Vagina (tissue), 2 donors: ENCODE measurements around the gene CNFN. TPM values are rescaled to one million over a fixed set of nuclear protein-coding genes. Genes with fewer than 3 reads are reported as not detected.

Experiments used
- DNase-seq, 2 donors: peaks; one replicate each; pipeline ENCODE4 v3.0.0-alpha.2; 2017; ENCODE audit errors: extremely low spot score in 2 of 2
- H3K27ac ChIP-seq: fragments of 200-600 bp; sonication (generic); one replicate; pipeline ENCODE4 v1.5.1; 2019
- H3K27me3 ChIP-seq: fragments of 200-600 bp; sonication (generic); one replicate; pipeline ENCODE4 v1.5.1; 2019
- H3K36me3 ChIP-seq, 2 donors: fragments of 200-600 bp; sonication (generic); one replicate each; pipeline ENCODE4 v1.5.1; 2017 to 2019
- H3K4me1 ChIP-seq: fragments of 200-600 bp; sonication (generic); one replicate; pipeline ENCODE4 v1.5.1; 2019
- H3K4me3 ChIP-seq, 2 donors: fragments of 200-600 bp; sonication (generic); 1 replicate in 1 of 2; 2 replicates in 1 of 2; pipeline ENCODE4 v1.5.1; 2016 to 2019
- H3K9me3 ChIP-seq: fragments of 200-600 bp; sonication (generic); one replicate; pipeline ENCODE4 v1.5.1; 2019
- CTCF ChIP-seq, 3 experiments: fragments of 450-650 bp in 2 of 3; fragments of 200-600 bp in 1 of 3; sonication (generic) in 1 of 3; IDR thresholded peaks; one replicate each; pipeline ENCODE4 v1.5.1; 2017 to 2019; ENCODE audit warnings: antibody characterized with exemption in 3 of 3, mild to moderate bottlenecking in 2 of 3, moderate library complexity in 2 of 3
- POLR2A ChIP-seq, 2 donors: fragments of 450-650 bp; IDR thresholded peaks; one replicate each; pipeline ENCODE4 v1.6.1; 2017; ENCODE audit warnings: antibody characterized with exemption in 2 of 2, mild to moderate bottlenecking in 2 of 2, moderate library complexity in 2 of 2
- POLR2AphosphoS5 ChIP-seq, 2 donors: sonication (generic); formaldehyde crosslinking; IDR thresholded peaks; one replicate each; pipeline ENCODE4 v1.9.0; 2017; ENCODE audit warnings: antibody characterized with exemption in 2 of 2, mild to moderate bottlenecking in 2 of 2, low read depth in 1 of 2; ENCODE audit not compliant: insufficient read depth in 1 of 2
- intact Hi-C: fragments of 100-400 bp; cut with DNase I; formaldehyde crosslinking; loops from one replicate; pipeline ENCODE4 v1.15.1; 2023
- total RNA-seq: library from RNA; depleted of rRNA; stranded (reverse); fragments of >200 nt; gene quantifications from one replicate; pipeline ENCODE4 v1.2.3, GENCODE V29; 2016

CNFN gene
- total RNA-seq, 1 donor from 2014 or later: 106 TPM

- intact Hi-C loops: no loop called here
- H3K27me3 ChIP-seq: no peaks in the 10 kb centered on the region
- TF ChIP-seq CTCF (IDR thresholded peaks at IDR 0.05) (no peak), POLR2A (IDR thresholded peaks at IDR 0.05) (no peak), POLR2AphosphoS5 (IDR thresholded peaks at IDR 0.05; ENCODE audit: insufficient read depth in 1 of 2, low read depth in 1 of 2) (no peak)
- DNase-seq: no peak
- no peaks in the 10 kb centered on the region for H3K9me3 ChIP-seq
- peaks cover 6% of the 10 kb centered on the region for H3K4me1 ChIP-seq
- H3K36me3 ChIP-seq: no peaks in the 10 kb centered on the region
- H3K27ac ChIP-seq: no peak overlapping the region
- peak overlapping the region in 1 of 2 donors; percentile 28 for H3K4me3 ChIP-seq
These were observed 1.1 kb downstream of the CNFN start for GRCh38 chr19:42388851-42389489.

DNA sequence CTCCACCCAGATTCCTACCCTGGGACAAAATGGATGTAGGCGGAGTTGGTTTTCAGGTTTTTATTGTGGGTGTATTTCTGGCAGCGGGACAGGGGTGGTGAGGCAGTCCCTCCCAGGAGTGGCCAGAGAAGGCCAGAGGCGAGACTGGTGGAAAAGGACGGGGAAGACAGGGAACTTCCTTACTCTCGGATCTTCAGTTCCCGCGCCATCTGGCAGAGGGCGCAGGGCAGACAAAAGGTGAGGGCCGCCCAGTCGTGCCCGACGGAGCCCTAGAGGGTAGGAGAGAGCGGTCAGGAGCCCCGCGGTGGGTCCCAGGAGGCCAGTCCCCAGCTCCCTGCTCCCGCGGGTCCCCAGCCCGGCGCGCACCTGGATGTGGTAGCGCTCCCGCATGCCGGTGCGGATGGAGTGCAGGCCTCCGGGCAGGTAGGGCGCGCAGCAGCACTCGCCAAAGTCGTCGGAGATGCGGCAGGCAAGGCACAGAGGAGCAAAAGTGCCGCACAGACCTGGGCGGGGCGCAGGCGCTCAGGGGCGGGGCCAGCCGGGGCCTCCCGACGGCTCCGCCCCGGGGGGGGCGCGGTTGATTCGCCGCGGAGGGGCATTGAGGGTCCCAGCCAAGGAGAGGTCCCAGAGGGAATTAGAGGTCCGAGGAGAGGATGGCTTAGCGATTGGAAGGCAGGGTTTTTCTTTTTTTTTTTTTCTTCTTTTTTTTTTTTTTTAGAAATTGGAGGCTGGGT, 3.0 kb downstream of the CNFN start:
- Histone ChIP-seq H3K36me3 (no peaks in the 10 kb centered on the region), H3K27me3 (no peaks in the 10 kb centered on the region), H3K27ac (no peak overlapping the region), H3K9me3 (no peaks in the 10 kb centered on the region), H3K4me1 (peaks cover 6% of the 10 kb centered on the region), H3K4me3 (peak overlapping the region; percentile 37 to 48)
- intact Hi-C loops: no loop called here
- TF ChIP-seq CTCF (IDR thresholded peaks at IDR 0.05) (peak in 1 of 3 experiments; percentile 19), POLR2AphosphoS5 (IDR thresholded peaks at IDR 0.05; ENCODE audit: insufficient read depth in 1 of 2, low read depth in 1 of 2) (peak; percentile 25 to 63), POLR2A (IDR thresholded peaks at IDR 0.05) (no peak)
- no peak for DNase-seq

DNA sequence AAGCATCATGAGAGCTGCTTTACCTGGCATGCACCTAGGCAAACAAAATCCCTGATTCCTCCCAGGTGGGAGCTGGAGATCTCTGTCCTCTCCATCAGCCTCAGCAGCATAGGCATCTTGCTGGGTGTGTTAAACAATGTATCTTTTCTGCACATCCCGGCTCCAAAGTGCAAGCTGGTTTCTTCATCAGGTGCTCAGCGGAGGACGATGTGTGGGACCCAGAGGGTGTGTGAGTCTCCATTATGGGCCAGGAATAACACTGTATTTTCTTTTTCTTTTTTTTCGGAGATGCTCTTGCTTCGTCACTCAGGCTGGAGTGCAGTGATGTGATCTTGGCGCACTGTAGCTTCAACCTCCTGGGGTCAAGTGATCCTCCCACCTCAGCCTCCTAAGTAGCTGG, 9.9 kb downstream of the CNFN start:
- Histone ChIP-seq H3K4me1 (no peaks in the 10 kb centered on the region), H3K27ac (no peak overlapping the region), H3K4me3 (no peak overlapping the region), H3K36me3 (peaks cover 0 to 8% of the 10 kb centered on the region in 2 donors), H3K9me3 (no peaks in the 10 kb centered on the region), H3K27me3 (no peaks in the 10 kb centered on the region)
- no peak for DNase-seq
- no peak for TF ChIP-seq POLR2A (IDR thresholded peaks at IDR 0.05)
- TF ChIP-seq CTCF (IDR thresholded peaks at IDR 0.05): no peak
- no peak for TF ChIP-seq POLR2AphosphoS5 (IDR thresholded peaks at IDR 0.05; ENCODE audit: insufficient read depth in 1 of 2, low read depth in 1 of 2)
- intact Hi-C loops: no loop called here

DNA sequence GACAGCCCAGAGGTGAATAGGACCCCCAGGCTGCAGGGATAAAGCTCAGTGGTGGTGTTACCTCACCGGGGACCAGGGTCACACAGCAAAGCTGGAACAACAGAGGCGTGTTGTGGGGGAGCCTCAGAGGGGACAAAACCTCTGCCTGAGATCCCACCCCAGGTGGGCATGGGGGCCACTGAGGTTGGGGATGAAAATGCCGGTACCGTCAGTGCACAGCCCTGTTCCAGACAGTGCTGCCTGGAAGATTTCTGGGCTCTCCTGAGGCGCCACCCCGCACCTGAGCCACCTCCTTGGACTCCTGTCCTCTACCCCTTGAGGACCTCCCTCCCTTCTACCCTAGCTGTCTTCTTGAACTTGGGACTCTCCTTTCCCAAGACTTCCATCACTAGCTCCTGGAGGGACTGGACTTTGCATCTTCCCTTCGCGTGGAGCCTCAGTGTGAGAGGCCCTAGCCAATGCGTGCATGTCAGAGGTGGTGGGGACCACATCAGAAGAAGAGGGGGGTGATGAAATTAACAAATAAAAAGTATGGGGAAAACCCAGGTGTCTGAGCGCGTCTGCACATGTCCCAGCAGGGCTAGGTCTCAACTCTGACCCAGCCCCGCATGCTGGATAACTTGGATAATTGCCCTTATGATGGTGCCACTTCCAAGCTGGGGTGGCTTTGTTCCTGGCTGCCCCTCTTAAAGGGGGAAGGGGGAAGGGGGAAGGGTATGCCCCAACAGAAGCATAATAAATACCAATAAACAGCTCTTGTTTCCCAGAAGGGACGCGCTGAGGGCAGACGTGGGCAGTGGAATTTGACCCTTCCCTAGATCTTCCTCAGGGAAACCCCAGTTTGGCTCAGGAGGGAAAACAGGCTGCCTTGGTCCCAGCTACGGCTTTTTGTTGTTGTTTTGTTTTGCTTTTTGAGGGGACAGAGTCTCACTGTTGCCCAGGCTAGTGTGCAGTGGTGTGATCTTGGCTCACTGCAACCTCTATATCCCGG, 11.6 kb downstream of the CNFN start:
- Histone ChIP-seq H3K4me3 (no peak overlapping the region), H3K27me3 (no peaks in the 10 kb centered on the region), H3K4me1 (no peaks in the 10 kb centered on the region), H3K9me3 (no peaks in the 10 kb centered on the region), H3K36me3 (peaks cover 0 to 16% of the 10 kb centered on the region in 2 donors), H3K27ac (no peak overlapping the region)
- no peak for DNase-seq
- TF ChIP-seq POLR2A (IDR thresholded peaks at IDR 0.05) (no peak), CTCF (IDR thresholded peaks at IDR 0.05) (no peak), POLR2AphosphoS5 (IDR thresholded peaks at IDR 0.05; ENCODE audit: insufficient read depth in 1 of 2, low read depth in 1 of 2) (no peak)
- intact Hi-C loops: no loop called here
